GM18873 (cell line): ENCODE measurements around the gene LYPD6B.
A peak's percentile ranks its signal among the peaks of the same experiment; 100 is the strongest.

Experiments
- ATAC-seq: cut with Tn5 transposase; IDR thresholded peaks from one replicate; pipeline ENCODE4 v1.9.1; 2021; ENCODE audit warnings: mild to moderate bottlenecking, moderate library complexity, moderate number of reproducible peaks; ENCODE audit not compliant: unreplicated experiment, low FRiP score

LYPD6B gene

DNA sequence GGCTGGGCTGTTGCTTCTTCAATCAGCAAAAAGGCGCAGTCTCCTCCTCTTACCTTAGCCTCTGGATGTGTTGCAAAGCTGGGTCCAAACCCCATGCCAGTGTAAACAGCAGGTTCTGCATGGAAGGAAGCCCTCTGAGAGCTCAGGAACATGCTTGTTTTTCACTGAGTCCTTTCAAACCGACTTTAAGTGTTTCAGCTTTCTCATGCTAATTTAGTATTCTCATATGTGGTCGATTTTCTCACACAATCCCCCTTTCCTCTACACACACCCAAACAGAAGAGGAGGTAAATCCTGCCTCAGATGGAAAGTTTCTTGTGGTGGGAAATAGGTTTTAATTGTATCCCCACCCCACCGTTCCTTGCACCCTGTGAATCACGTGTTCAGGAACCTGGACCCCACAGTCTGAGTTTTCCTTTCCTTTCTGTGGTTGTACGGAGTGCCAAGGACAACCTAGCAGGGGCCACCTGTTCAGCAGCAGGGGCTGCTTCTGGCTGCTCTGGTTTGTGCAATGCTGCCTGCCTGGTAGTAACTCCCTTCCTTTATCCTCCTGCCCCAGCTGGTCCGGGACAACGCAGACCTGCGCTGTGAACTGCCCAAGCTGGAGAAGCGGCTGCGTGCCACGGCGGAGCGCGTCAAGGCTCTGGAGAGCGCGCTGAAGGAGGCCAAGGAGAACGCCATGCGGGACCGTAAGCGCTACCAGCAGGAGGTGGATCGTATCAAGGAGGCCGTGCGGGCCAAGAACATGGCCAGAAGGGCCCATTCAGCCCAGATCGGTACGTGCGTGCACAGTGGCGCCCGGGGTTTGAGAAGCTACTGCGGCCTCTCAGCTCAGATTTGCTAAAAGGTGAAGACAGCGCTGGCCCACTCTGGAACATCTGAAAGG, 28.7 kb upstream of the LYPD6B start:
- no peak for ATAC-seq

DNA sequence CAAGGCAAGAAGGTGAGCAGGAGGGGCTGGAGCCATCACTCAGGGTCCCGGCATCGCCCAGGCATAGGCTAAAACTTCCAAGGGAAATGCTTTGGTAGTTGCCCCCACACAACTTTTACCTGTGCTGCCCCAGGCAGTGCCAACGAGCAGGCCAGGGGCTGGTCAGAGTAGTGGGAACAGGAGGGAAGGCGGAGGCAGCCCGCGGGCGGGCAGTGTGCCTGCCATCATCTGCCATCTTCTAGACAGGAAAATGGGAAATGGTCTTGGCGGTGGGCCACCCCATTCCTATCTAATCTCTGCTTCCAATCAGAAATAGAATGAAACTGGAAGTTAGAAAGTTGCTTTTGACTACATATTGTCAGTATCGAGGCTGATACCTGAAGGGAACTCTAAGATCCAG, 26.0 kb upstream of the LYPD6B start:
- ATAC-seq: no peak

- no peak for ATAC-seq
Measured at GRCh38 chr2:149015501-149015900, 23.0 kb upstream of the LYPD6B start.

DNA sequence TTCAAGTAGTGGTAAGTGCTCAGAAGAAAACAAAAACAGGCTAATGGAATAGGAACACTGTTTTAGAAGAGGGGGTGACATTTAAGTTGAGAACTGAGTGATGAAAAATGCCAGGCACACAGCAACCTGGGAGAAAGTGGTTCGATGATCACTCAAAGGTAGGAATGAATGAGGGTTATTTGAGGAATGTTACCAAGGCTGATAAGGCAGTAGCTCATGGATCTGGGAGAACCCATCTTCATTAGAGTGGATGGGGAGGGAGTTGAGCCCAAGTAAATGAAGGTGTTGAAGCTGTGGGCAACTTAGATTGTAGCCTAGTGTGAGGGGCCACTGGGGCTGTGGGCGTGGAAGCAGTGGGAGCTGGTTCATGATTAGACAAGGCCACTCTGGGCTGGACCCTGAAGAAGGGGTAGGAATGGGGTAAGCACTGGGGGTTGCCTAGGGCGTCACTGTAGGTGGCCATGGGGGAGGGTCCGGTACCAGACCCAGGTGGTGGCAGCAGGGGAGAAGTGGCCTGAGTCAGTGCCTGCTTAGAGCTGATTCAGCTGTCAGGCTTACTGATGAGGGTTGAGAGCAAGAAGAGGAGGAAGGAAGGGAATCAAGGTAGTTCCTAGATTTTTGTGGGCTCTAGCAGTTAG, 22.5 kb upstream of the LYPD6B start:
- no peak for ATAC-seq

- ATAC-seq: no peak
Measured at GRCh38 chr2:149017116-149017985, 21.1 kb upstream of the LYPD6B start.

DNA sequence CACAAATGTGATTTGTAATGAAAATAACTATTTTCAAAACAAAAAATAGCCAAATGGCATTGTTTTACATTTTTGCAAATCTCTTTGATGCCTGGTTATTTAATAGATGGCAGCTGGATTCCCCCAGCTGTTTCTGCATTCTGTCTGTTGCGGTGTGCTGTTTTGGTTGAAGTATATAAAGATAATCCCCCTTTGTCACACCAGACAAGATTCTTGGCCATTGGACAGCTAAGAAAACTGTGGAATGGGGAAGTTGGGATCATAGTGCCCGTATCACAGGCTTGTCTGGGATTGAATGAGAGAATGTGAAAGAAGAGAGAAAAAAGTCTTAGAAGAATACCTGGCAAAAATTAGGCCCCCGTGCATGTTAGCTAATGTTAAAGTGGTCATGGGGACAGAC, 19.5 kb upstream of the LYPD6B start:
- no peak for ATAC-seq

DNA sequence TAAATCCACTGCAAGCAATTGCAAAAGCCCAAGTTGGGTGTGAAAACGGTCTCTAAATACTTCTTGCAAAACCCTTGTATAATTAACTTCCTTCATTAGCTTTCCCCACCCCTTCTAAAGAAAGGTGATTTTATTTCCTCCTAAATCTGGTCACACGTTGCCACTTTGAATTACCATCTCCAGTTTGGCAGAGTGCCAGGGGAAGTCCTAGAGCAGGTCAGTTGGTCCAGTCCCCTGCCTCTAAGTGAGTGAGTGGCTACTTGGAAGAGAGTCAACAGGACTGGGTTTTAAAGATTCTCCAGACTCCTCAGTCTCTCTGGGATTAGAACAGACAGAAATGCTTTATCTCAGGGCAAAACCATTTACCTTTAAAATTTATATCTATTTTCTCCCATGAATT, 18.7 kb upstream of the LYPD6B start:
- no peak for ATAC-seq

GRCh38 chr2:149020432-149020851, 18.1 kb upstream of the LYPD6B start:
- peak; percentile 18 for ATAC-seq

DNA sequence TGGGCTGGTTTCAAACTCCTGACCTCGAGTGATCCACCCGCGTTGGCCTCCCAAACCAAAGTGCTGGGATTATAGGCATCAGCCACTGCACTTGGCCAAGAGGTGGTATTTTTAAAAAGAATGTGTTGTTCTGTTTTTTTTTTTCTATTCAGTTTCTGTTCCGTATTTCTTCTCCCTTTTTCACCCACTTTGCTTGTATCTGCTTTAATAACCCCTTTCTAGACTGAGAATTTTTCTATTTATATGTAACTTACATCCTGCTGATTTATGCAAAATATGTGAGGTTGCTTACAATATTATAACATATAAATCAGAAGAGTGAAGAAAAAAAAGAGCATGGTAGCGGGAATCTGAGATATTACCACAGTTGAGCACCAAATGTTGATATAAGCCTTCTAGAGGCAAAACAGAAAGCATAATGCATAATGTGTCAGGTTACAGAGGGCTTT, 17.2 kb upstream of the LYPD6B start:
- ATAC-seq: peak; percentile 73

GRCh38 chr2:149021761-149022160, 16.7 kb upstream of the LYPD6B start:
- peak; percentile 55 for ATAC-seq

DNA sequence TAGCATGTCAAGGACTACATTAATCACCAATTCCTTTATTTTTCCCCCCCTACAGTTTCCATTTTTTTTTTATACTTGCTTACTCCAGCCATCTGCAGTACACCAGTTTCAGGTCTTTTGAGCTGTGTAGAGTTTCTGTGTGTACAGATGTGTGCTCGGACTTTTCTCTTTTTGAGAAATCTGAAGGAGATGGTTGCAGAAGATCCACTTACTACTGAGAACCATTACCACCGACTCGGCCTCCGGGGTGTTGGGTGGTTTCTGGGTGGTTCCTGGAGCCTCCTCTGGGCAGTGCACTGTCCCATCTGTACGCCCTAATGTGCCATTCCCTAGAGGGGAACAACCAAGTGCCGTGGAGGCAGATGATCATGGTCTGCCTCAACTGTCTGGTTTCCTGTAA, 15.4 kb upstream of the LYPD6B start:
- ATAC-seq: no peak

DNA sequence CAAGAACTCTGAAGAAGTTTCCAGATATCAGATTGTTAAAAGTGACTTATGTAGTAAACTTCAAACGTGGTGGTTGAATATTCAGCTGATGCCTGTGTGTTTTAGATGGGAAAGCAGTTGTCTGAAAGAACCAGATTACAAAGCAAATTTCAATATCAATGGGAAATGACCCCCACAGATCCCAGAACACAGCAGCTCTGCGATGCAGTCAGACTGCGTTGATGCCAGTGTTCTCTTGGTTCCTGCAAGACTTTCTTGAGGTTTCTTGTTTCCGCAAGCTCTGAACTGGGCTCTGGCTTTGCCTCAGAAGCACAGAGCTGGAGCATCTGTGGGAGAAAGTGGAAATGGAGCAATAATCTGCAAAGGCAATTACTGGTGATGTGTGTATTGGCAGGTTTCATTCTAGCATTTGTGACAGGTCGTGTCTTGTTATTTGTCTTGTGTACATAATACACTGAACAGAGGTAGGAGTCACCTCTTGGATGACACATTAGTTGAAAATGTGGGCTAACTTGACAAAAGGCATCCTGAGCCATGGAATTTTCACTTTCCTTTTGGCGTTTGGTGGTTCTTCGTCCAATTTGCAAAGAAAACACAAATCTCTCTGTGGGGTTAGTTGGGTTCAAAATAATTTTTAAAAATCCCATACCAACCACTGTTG, 10.8 kb upstream of the LYPD6B start:
- ATAC-seq: no peak

DNA sequence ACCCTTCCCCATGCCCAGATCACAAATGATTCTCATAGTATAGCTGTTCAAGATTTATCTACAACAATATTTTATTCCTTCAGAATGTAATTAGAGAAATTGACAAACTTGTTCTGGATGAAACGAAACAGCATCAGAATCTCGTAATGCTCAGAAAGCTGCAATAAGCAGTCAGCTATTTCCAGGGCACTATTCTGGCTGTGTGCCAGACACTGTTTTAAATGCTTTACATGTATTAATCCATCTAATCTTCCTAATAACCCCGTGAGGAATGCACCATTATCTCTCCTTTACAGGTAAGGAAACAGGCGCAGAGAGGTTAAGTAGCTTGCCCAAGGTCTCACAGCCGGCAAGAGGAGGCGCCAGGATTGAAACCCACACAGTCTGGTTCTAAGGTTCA, 10.1 kb upstream of the LYPD6B start:
- no peak for ATAC-seq

- ATAC-seq: no peak
Measured at GRCh38 chr2:149028891-149029290, 9.6 kb upstream of the LYPD6B start.

- ATAC-seq: no peak
Measured at GRCh38 chr2:149029307-149029965, 9.1 kb upstream of the LYPD6B start.

GRCh38 chr2:149031396-149031795, 7.1 kb upstream of the LYPD6B start:
- no peak for ATAC-seq

DNA sequence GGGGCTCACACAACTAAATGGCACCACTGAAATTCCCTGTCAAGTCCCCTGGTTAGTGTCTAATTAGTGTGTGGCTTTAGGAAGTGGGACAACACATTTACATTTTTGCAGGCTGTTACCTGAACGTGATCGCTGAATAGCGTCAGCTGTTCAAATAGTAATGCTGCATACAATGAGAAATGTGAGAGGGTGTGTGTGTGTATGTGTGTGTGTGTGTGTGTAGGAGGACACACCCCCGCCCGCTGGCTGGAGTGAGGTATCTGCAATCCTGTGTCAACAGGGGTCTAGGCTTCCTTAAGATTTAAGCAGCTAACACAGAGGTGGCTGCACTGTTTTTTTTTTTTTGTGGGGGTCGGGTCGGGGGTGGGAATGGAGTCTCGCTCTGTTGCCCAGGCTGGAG, 4.8 kb upstream of the LYPD6B start:
- ATAC-seq: no peak

- ATAC-seq: no peak
Measured at GRCh38 chr2:149034406-149034805, 4.1 kb upstream of the LYPD6B start.

DNA sequence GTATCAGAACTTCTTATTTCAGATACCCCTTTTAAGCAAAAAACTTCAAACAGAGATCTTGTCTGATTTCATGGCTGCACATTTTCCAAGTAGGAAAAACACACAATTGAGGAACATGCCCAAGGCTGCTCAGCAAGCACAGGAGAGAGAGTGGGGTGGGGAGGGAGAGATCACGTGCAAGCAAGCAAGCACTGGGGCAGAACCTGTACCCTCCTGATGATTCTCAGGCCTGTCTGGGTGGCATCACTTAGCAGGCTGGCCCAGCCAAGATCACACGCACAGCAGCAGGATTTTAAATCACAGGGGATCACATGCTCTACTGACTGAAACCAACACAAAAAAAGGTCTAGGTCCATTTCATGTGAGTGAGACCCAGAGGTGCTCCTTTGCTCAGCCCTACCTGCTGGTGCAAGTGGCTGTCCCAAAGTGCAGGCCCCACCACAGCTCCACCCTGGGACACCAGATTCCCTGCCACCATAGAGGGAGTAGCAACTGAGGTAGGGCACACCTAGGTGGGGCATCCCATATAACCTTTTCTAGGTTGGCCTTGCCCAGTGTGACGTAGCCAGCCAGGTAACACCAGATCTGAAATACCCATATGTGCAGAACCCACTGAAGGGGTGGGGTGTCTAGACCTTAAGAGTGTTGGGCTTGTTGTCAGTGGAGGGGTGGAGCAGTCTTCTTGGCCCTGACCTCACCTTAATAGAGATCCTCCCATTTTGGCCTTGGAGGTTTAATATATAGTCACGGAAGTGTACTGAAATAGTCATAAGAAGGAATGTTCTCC, 1.8 kb upstream of the LYPD6B start:
- ATAC-seq: no peak
